Mesenchymal stem cell (in vitro differentiated cells and primary cell): ENCODE results near the gene EXOSC1.

Source experiments
- DNase-seq: peaks from one replicate; pipeline ENCODE4 v3.0.0-alpha.2; 2013
- H2AFZ ChIP-seq: one replicate; pipeline ENCODE4 v1.6.1; 2013; ENCODE audit warnings: low read depth, mild to moderate bottlenecking, control low read depth, inconsistent platforms, low read length, moderate library complexity
- H2AK5ac ChIP-seq: 2 replicates; pipeline ENCODE4 v1.6.1; 2013; ENCODE audit warnings: low read length, moderate library complexity, mild to moderate bottlenecking, inconsistent platforms; ENCODE audit not compliant: severe bottlenecking
- H2BK120ac ChIP-seq: one replicate; pipeline ENCODE4 v1.6.1; 2013; ENCODE audit warnings: low read depth, mild to moderate bottlenecking, inconsistent platforms, low read length, moderate library complexity
- H2BK12ac ChIP-seq, 2 experiments: one replicate each; pipeline ENCODE4 v1.6.1; 2013; ENCODE audit warnings: inconsistent platforms in 2 of 2, low read length in 2 of 2, mild to moderate bottlenecking in 2 of 2, moderate library complexity in 2 of 2, control low read depth in 1 of 2
- H2BK15ac ChIP-seq: one replicate; pipeline ENCODE4 v1.6.1; 2013; ENCODE audit warnings: mild to moderate bottlenecking, low read depth, inconsistent platforms; ENCODE audit not compliant: poor library complexity, severe bottlenecking
- H2BK5ac ChIP-seq: 2 replicates; pipeline ENCODE4 v1.6.1; 2013; ENCODE audit warnings: low read depth, mild to moderate bottlenecking, low read length, control low read depth, inconsistent platforms; ENCODE audit not compliant: poor library complexity, severe bottlenecking
- H3K14ac ChIP-seq, 2 experiments: one replicate each; pipeline ENCODE4 v1.6.1; 2013; ENCODE audit warnings: inconsistent platforms in 2 of 2, low read length in 2 of 2, control low read depth in 1 of 2, mild to moderate bottlenecking in 1 of 2, moderate library complexity in 1 of 2
- H3K18ac ChIP-seq, 2 experiments: one replicate each; pipeline ENCODE4 v1.6.1; 2013; ENCODE audit warnings: inconsistent platforms in 2 of 2, low read length in 2 of 2, control low read depth in 1 of 2, low read depth in 1 of 2, mild to moderate bottlenecking in 1 of 2
- H3K23ac ChIP-seq, 2 experiments: one replicate each; pipeline ENCODE4 v1.6.1; 2013; ENCODE audit warnings: inconsistent platforms in 2 of 2, low read length in 2 of 2, mild to moderate bottlenecking in 2 of 2, moderate library complexity in 2 of 2, control low read depth in 1 of 2
- H3K27ac ChIP-seq: 2 replicates; pipeline ENCODE4 v1.5.1; 2013; ENCODE audit warnings: mild to moderate bottlenecking, moderate library complexity, low read length, control low read depth, inconsistent platforms; ENCODE audit not compliant: poor library complexity, severe bottlenecking
- H3K27me3 ChIP-seq, 2 experiments: 2 replicates each; pipeline versions ENCODE4 v1.6.1 to v1.7.0; 2013; ENCODE audit warnings: low read length in 2 of 2, mild to moderate bottlenecking in 2 of 2, moderate library complexity in 2 of 2, control low read depth in 1 of 2, inconsistent platforms in 1 of 2; ENCODE audit not compliant: control insufficient read depth in 1 of 2, insufficient read depth in 1 of 2
- H3K36me3 ChIP-seq, 2 experiments: 2 replicates each; pipeline versions ENCODE4 v1.6.1 to v1.7.0; 2013; ENCODE audit warnings: low read length in 2 of 2, control low read depth in 1 of 2, inconsistent platforms in 1 of 2, low read depth in 1 of 2, mild to moderate bottlenecking in 1 of 2; ENCODE audit not compliant: insufficient read depth in 2 of 2, control insufficient read depth in 1 of 2
- H3K4ac ChIP-seq, 2 experiments: one replicate each; pipeline ENCODE4 v1.6.1; 2013; ENCODE audit warnings: inconsistent platforms in 2 of 2, low read length in 2 of 2, mild to moderate bottlenecking in 2 of 2, moderate library complexity in 2 of 2, control low read depth in 1 of 2, low read depth in 1 of 2
- H3K4me1 ChIP-seq: 2 replicates; pipeline ENCODE4 v1.6.1; 2013; ENCODE audit warnings: low read depth, low read length, control low read depth; ENCODE audit not compliant: control insufficient read depth, insufficient read depth
- H3K4me2 ChIP-seq: 2 replicates; pipeline ENCODE4 v1.6.1; 2013; ENCODE audit warnings: low read length, mild to moderate bottlenecking, inconsistent platforms; ENCODE audit not compliant: poor library complexity, severe bottlenecking
- H3K4me3 ChIP-seq, 2 experiments: 2 replicates each; pipeline versions ENCODE4 v1.5.1 to v1.7.0; 2013; ENCODE audit warnings: low read length in 2 of 2, mild to moderate bottlenecking in 2 of 2, control low read depth in 1 of 2, low read depth in 1 of 2; ENCODE audit not compliant: insufficient read depth in 1 of 2
- H3K79me1 ChIP-seq: replicated peaks from 2 replicates; pipeline ENCODE4 v1.6.1; 2013; ENCODE audit warnings: mild to moderate bottlenecking, control low read depth, low read length, inconsistent platforms; ENCODE audit not compliant: poor library complexity, severe bottlenecking
- H3K9ac ChIP-seq: 2 replicates; pipeline ENCODE4 v1.7.0; 2013; ENCODE audit warnings: mild to moderate bottlenecking, low read length, moderate library complexity
- H3K9me3 ChIP-seq: 2 replicates; pipeline ENCODE4 v1.7.0; 2013; ENCODE audit warnings: mild to moderate bottlenecking, low read length; ENCODE audit not compliant: control insufficient read depth
- H4K8ac ChIP-seq: one replicate; pipeline ENCODE4 v1.6.1; 2013; ENCODE audit warnings: inconsistent platforms, mild to moderate bottlenecking, low read length, moderate library complexity
- H4K91ac ChIP-seq: one replicate; pipeline ENCODE4 v1.6.1; 2013; ENCODE audit warnings: mild to moderate bottlenecking, low read length, inconsistent platforms
- WGBS: methylation state at CpG from one replicate; pipeline ENCODE4 v1.1.7; 2013; ENCODE audit warnings: mixed read lengths; 5-methylcytosine and 5-hydroxymethylcytosine counted together

EXOSC1 gene

DNA sequence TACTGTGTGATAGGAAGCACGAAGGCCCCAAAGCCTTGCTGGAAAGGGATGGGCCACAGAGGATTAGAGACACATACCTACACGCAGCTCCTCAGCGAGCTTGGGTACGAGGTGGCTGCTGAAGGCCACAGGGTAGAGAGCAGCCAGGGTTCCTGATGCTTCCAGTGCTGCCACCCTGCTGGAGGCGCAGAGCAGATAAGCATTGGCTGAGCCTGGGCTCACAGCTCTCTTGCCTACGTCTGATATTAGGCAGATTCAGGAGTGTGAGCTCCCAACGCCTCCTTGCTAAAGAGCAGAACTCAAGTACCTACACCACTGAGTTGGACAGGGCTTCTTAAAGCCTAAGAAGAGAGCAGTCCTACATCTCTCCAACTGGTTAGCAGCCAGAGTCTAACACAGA, 20.2 kb upstream of the EXOSC1 start:
- Histone ChIP-seq H2AFZ (no peak overlapping the region), H3K27ac (no peak overlapping the region), H3K9ac (peak overlapping the region; percentile 37), H3K4me3 (no peak overlapping the region), H2BK5ac (no peak overlapping the region), H2AK5ac (no peak overlapping the region), H3K18ac (no peak overlapping the region), H3K23ac (no peak overlapping the region), H2BK120ac (no peak overlapping the region), H3K14ac (no peak overlapping the region), H3K4ac (no peak overlapping the region), H4K8ac (no peak overlapping the region), H3K9me3 (no peaks in the 10 kb centered on the region), H3K79me1 (peaks cover 30% of the 10 kb centered on the region), H4K91ac (no peak overlapping the region), H3K4me1 (peaks cover 2% of the 10 kb centered on the region), H3K36me3 (peaks cover 76 to 99% of the 10 kb centered on the region in 2 experiments), H2BK12ac (no peak overlapping the region), H3K27me3 (no peaks in the 10 kb centered on the region), H2BK15ac (no peak overlapping the region), H3K4me2 (no peak overlapping the region)
- 98% methylated on average over 7 of the region's 7 CpGs for WGBS
- no peak for DNase-seq

DNA sequence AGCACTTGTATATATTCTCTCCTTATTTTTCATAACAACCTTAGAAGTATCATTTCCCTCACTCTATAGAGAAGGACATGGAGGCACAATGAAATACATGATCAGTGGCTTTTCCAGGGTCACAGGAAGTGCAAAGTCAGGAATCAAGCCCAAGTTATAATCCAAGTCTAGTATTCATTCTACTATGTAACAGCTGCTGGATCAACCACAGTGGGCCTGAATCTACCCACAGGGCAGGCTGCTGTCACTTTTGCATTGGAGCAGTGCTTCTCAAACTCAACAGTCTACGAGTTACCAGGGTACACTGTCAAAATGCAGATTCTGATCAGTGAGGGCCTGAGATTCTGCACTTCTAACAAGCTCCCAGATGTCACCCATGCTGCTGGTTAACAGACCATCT, 18.4 kb upstream of the EXOSC1 start:
- no peak overlapping the region for H3K4me2 ChIP-seq
- H2BK120ac ChIP-seq, result no peak overlapping the region
- no peak overlapping the region for H3K18ac ChIP-seq
- no peak overlapping the region for H2AK5ac ChIP-seq
- peaks cover 23% of the 10 kb centered on the region for H3K79me1 ChIP-seq
- H3K23ac ChIP-seq, result no peak overlapping the region
- no peak for DNase-seq
- peak overlapping the region; percentile 50 for H3K9ac ChIP-seq
- no peak overlapping the region for H3K4ac ChIP-seq
- peak overlapping the region; percentile 11 for H3K27ac ChIP-seq
- no peak overlapping the region for H3K14ac ChIP-seq
- peaks cover 2% of the 10 kb centered on the region for H3K4me1 ChIP-seq
- H4K91ac ChIP-seq, result no peak overlapping the region
- H2BK5ac ChIP-seq, result no peak overlapping the region
- no peaks in the 10 kb centered on the region for H3K9me3 ChIP-seq
- H3K36me3 ChIP-seq, result peaks cover 77 to 99% of the 10 kb centered on the region in 2 experiments
- WGBS, result 86% methylated on average over 1 of the region's 1 CpG
- H3K4me3 ChIP-seq, result no peak overlapping the region
- H3K27me3 ChIP-seq, result no peaks in the 10 kb centered on the region
- no peak overlapping the region for H2BK15ac ChIP-seq
- no peak overlapping the region for H2AFZ ChIP-seq
- no peak overlapping the region for H2BK12ac ChIP-seq
- no peak overlapping the region for H4K8ac ChIP-seq

DNA sequence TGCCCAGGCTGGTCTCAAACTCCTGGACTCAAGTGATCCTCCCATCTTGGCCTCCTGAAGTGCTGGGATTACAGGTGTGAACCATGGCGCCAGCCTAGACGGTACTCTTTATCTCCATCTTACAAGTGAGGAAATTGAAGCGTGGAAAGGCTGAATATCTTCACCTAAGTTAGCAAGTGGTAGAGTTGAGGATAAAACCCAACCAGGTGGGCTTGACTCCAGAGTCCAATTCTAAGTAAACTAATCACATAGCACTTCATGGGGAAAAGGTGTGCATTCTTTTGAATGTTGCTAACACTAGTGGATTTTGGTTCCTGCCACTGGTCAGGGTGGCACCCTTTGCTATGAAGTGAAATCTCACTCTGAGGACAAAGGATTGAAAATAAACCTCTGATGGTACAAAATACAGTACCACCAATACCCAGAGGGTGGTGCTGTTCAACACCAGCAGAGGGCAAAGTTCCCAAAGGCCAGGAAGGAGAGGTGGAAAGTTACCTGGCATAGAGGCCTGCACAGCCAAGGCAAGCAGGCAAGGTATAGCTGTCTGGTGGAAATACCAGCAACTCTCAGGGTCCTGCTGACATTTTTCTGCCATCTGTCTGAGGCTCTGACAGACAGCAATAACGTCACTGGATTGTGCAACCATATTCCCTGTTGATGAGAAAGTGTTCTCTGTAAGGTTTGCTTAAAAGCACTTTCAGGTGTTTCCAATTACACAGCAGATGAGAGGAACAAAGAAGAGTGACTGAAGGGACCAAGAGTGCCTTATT, 17.7 kb upstream of the EXOSC1 start:
- H3K9me3 ChIP-seq, result no peaks in the 10 kb centered on the region
- peaks cover 77 to 99% of the 10 kb centered on the region in 2 experiments for H3K36me3 ChIP-seq
- H3K9ac ChIP-seq, result peak overlapping the region; percentile 50
- no peak overlapping the region for H2AFZ ChIP-seq
- no peak overlapping the region for H3K14ac ChIP-seq
- no peaks in the 10 kb centered on the region for H3K27me3 ChIP-seq
- H3K18ac ChIP-seq, result no peak overlapping the region
- H4K8ac ChIP-seq, result no peak overlapping the region
- H3K4me2 ChIP-seq, result no peak overlapping the region
- WGBS, result 70% methylated on average over 1 of the region's 4 CpGs
- no peak overlapping the region for H2BK12ac ChIP-seq
- H2BK120ac ChIP-seq, result no peak overlapping the region
- no peak overlapping the region for H2BK5ac ChIP-seq
- peak overlapping the region; percentile 38 for H2AK5ac ChIP-seq
- H2BK15ac ChIP-seq, result no peak overlapping the region
- DNase-seq, result peak; percentile 60
- H3K79me1 ChIP-seq, result peaks cover 22% of the 10 kb centered on the region
- H4K91ac ChIP-seq, result no peak overlapping the region
- H3K4me3 ChIP-seq, result no peak overlapping the region
- H3K4me1 ChIP-seq, result peaks cover 2% of the 10 kb centered on the region
- no peak overlapping the region for H3K23ac ChIP-seq
- H3K4ac ChIP-seq, result no peak overlapping the region
- H3K27ac ChIP-seq, result peak overlapping the region; percentile 11

DNA sequence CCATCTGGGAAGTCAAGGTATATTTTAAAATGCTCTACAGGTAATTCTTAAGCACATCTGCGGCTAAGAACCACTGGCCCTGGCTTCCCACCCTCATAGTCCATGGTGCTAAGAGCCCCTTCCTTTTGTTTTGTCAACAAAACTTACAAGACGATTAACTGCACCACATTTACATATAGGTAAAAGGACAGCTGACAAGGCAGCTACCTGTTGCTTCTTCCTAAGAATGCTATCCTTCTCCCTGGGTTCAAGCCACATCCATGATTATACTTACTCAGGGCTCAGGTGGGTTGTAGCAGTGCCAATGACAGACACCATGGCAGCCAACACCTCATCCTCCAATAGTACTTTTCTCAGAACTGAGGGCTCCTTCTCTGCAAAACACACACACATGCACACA, 16.5 kb upstream of the EXOSC1 start:
- WGBS, result 93% methylated on average over 2 of the region's 2 CpGs
- no peak overlapping the region for H3K23ac ChIP-seq
- H3K4me3 ChIP-seq, result no peak overlapping the region
- no peak overlapping the region for H4K91ac ChIP-seq
- no peak overlapping the region for H2AK5ac ChIP-seq
- peaks cover 22% of the 10 kb centered on the region for H3K79me1 ChIP-seq
- no peak overlapping the region for H3K27ac ChIP-seq
- no peaks in the 10 kb centered on the region for H3K27me3 ChIP-seq
- no peak overlapping the region for H3K14ac ChIP-seq
- DNase-seq, result no peak
- no peak overlapping the region for H2BK12ac ChIP-seq
- no peaks in the 10 kb centered on the region for H3K9me3 ChIP-seq
- H3K36me3 ChIP-seq, result peaks cover 79 to 98% of the 10 kb centered on the region in 2 experiments
- H4K8ac ChIP-seq, result no peak overlapping the region
- H2AFZ ChIP-seq, result no peak overlapping the region
- no peak overlapping the region for H2BK15ac ChIP-seq
- no peaks in the 10 kb centered on the region for H3K4me1 ChIP-seq
- no peak overlapping the region for H3K9ac ChIP-seq
- H3K18ac ChIP-seq, result no peak overlapping the region
- H3K4me2 ChIP-seq, result no peak overlapping the region
- no peak overlapping the region for H2BK120ac ChIP-seq
- H2BK5ac ChIP-seq, result no peak overlapping the region
- H3K4ac ChIP-seq, result no peak overlapping the region
